HAP-1 (cell line): Measurements from ENCODE around the gene RUNX1.

Experiments
- DNase-seq, 2 experiments: peaks; one replicate each; pipeline ENCODE4 v3.0.0-alpha.2; 2016 to 2020; ENCODE audit warnings: low spot score in 2 of 2
- H3K27me3 ChIP-seq: fragments of 250-450 bp; sonication (Bioruptor Pico); 2 replicates; pipeline ENCODE4 v1.5.1; 2020; ENCODE audit warnings: low read depth, mild to moderate bottlenecking, moderate library complexity
- H3K36me3 ChIP-seq: fragments of 250-450 bp; sonication (Bioruptor Pico); replicated peaks from 2 replicates; pipeline ENCODE4 v1.5.1; 2020; ENCODE audit warnings: mild to moderate bottlenecking
- H3K4me1 ChIP-seq: fragments of 250-450 bp; sonication (Bioruptor Pico); 2 replicates; pipeline ENCODE4 v1.5.1; 2020; ENCODE audit warnings: mild to moderate bottlenecking
- H3K4me3 ChIP-seq: fragments of 250-450 bp; sonication (Bioruptor Pico); 2 replicates; pipeline ENCODE4 v1.5.1; 2020; ENCODE audit warnings: mild to moderate bottlenecking, moderate library complexity
- H3K9me3 ChIP-seq: fragments of 250-450 bp; sonication (Bioruptor Pico); 2 replicates; pipeline ENCODE4 v1.5.1; 2020; ENCODE audit warnings: mild to moderate bottlenecking, moderate library complexity
- in situ Hi-C: fragments of 300-500 bp; cut with MboI; formaldehyde crosslinking; loops from 3 replicates; pipeline ENCODE4 v1.14.3; 2020; ENCODE audit warnings: low sequenced_read_pairs, inconsistent platforms, mixed read lengths

The RUNX1 gene

GRCh38 chr21:34864370-34865149, 184.5 kb downstream of the RUNX1 start:
- H3K27me3 ChIP-seq: no peaks in the 10 kb centered on the region
- H3K9me3 ChIP-seq: no peaks in the 10 kb centered on the region
- H3K36me3 ChIP-seq: no peaks in the 10 kb centered on the region
- H3K4me3 ChIP-seq: no peak overlapping the region
- in situ Hi-C loops: loop anchor here (25.0 kb wide), 1 partner anchor 1198 kb away; the partner anchor contains the start of genes CBR1 and SETD4
- peaks cover 36% of the 10 kb centered on the region for H3K4me1 ChIP-seq
- DNase-seq: no peak

- DNase-seq: no peak
- Histone ChIP-seq H3K27me3 (no peaks in the 10 kb centered on the region), H3K4me1 (peaks cover 32% of the 10 kb centered on the region), H3K4me3 (no peak overlapping the region), H3K36me3 (peaks cover 2% of the 10 kb centered on the region; the same call in 1 of the 2 replicates), H3K9me3 (no peaks in the 10 kb centered on the region)
- in situ Hi-C loops: loop anchor here (25.0 kb wide), 1 partner anchor 1199 kb away; the partner anchor contains the start of genes CBR1 and SETD4
Observed at GRCh38 chr21:34862951-34863350, 186.2 kb downstream of the RUNX1 start.

DNA sequence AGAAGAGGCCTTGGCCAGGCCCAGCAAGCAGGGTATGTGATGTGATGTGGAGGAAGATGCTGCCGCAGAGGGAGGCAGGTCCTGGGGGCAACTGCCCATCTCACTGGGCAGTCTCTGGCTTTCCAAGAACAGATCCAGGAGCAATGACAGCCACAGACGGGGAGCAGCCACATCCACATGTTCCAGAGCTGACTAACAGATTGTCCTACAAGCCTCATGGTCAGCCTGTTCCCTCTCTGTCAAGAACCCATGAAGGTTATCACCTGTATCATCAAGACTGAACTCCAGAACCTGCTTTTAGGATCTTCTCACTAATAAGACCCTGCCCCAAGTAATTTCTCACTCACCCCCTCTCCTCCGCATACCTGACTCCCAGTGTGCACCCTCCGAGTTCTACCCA, 187.8 kb downstream of the RUNX1 start:
- H3K9me3 ChIP-seq: no peaks in the 10 kb centered on the region
- no peak overlapping the region for H3K4me3 ChIP-seq
- H3K36me3 ChIP-seq: peaks cover 12% of the 10 kb centered on the region
- H3K27me3 ChIP-seq: no peaks in the 10 kb centered on the region
- in situ Hi-C loops: loop anchor here (25.0 kb wide), 1 partner anchor 1201 kb away; the partner anchor contains the start of genes CBR1 and SETD4
- DNase-seq: no peak
- peaks cover 25% of the 10 kb centered on the region for H3K4me1 ChIP-seq

DNA sequence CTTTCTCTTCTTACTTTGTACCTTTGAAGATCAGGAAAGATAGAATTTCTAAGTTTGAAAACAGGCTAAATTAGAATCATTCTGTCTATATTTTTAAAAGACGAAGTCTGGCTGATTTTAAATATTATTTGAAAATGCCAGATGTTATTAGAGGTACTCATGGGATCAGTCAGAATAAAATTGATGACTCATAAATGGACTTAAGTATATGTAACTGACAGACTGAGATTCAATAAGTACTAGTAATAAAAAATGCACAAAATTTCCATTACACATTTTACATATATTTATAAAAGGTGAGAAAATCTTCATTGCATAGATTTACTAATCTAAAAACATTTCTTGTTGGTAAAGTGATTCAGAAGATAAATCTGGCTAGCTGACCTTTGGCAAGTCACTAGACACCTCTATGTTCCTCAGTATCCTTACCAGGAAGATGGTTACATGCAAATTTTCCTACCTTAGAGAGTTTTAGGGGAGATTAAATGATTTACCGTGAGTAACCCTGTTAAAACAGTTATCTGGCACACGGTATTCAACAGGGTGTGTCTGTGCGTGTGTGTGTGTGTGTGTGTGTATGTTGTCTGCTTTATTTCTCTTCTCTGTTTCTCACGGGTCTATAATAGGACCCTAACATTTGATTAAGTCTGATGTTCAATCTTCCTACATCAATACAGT, 189.0 kb downstream of the RUNX1 start:
- H3K4me3 ChIP-seq: no peak overlapping the region
- DNase-seq: no peak
- no peaks in the 10 kb centered on the region for H3K9me3 ChIP-seq
- H3K36me3 ChIP-seq: peaks cover 18% of the 10 kb centered on the region
- in situ Hi-C loops: loop anchor here (25.0 kb wide), 1 partner anchor 1202 kb away; the partner anchor contains the start of genes CBR1 and SETD4
- no peaks in the 10 kb centered on the region for H3K27me3 ChIP-seq
- H3K4me1 ChIP-seq: peaks cover 16% of the 10 kb centered on the region

- Histone ChIP-seq H3K4me3 (no peak overlapping the region), H3K4me1 (peaks cover under 1% of the 10 kb centered on the region), H3K36me3 (peaks cover 18% of the 10 kb centered on the region), H3K27me3 (no peaks in the 10 kb centered on the region), H3K9me3 (no peaks in the 10 kb centered on the region)
- in situ Hi-C loops: loop anchor here (25.0 kb wide), 1 partner anchor 1204 kb away; the partner anchor contains the start of genes CBR1 and SETD4
- DNase-seq: no peak
Observed at GRCh38 chr21:34858559-34858958, 190.5 kb downstream of the RUNX1 start.

DNA sequence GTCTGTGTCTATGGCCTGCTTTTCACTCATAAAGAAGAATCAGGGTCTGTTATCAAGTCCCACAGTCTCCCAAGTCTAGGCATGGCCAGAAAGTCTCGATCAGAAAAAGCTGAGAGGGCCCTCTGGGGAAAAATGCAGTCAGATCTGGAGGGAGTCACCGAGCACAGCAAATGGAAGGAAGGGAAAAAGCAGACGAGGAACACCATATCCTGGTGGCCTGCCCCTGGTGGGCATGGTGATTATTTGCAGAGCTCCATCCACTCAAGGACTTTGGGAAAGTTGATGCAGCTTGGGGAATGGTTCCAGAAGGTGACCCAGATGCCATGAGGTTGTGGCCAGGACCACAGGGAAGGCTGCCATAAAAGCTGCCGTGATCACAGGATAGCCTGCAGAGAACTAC, 191.2 kb downstream of the RUNX1 start:
- Histone ChIP-seq H3K4me1 (no peaks in the 10 kb centered on the region), H3K9me3 (no peaks in the 10 kb centered on the region), H3K4me3 (no peak overlapping the region), H3K27me3 (no peaks in the 10 kb centered on the region), H3K36me3 (peaks cover 18% of the 10 kb centered on the region)
- in situ Hi-C loops: loop anchor here (25.0 kb wide), 1 partner anchor 1204 kb away; the partner anchor contains the start of genes CBR1 and SETD4
- DNase-seq: no peak

DNA sequence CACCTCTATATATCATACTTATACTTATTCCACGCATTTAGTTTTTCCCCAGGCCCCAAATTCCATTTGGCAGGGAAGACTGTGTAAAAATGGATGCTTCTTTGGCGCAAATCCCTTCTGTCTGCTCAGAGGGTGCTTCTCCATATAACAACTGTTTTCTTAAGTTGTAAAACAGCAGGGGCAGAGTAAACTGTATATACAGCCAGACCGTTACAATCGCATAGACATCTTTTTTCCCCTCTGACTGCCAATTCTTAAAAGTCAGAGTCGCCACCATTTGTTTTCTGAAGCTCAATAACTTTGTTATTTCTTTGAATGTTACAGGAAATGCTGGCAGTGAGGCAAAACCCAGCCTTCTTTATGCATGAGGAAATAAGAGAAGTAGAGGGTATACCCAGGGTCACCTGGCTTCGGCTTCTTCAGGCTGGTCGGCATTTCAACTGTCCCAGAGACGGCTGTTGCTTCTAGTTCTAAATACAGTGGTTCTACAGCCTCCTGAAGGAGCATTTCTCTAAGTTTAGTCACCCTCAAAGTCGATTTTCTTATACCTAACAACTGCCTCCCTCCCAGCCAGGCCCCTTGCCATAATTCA, 191.9 kb downstream of the RUNX1 start:
- in situ Hi-C loops: loop anchor here (25.0 kb wide), 1 partner anchor 1205 kb away; the partner anchor contains the start of genes CBR1 and SETD4
- no peak for DNase-seq
- no peaks in the 10 kb centered on the region for H3K27me3 ChIP-seq
- no peaks in the 10 kb centered on the region for H3K9me3 ChIP-seq
- peaks cover 18% of the 10 kb centered on the region for H3K36me3 ChIP-seq
- no peak overlapping the region for H3K4me3 ChIP-seq
- H3K4me1 ChIP-seq: no peaks in the 10 kb centered on the region

GRCh38 chr21:34852448-34852847, 196.7 kb downstream of the RUNX1 start:
- Histone ChIP-seq H3K36me3 (peaks cover 11% of the 10 kb centered on the region), H3K4me1 (no peaks in the 10 kb centered on the region), H3K4me3 (no peak overlapping the region), H3K27me3 (no peaks in the 10 kb centered on the region), H3K9me3 (no peaks in the 10 kb centered on the region)
- DNase-seq: no peak
- in situ Hi-C loops: loop anchor here (25.0 kb wide), 1 partner anchor 1210 kb away; the partner anchor contains the start of genes CBR1 and SETD4

GRCh38 chr21:34850166-34850690, 198.9 kb downstream of the RUNX1 start:
- Histone ChIP-seq H3K9me3 (no peaks in the 10 kb centered on the region), H3K4me3 (no peak overlapping the region), H3K4me1 (no peaks in the 10 kb centered on the region), H3K27me3 (no peaks in the 10 kb centered on the region), H3K36me3 (no peaks in the 10 kb centered on the region)
- in situ Hi-C loops: loop anchor here (25.0 kb wide), 1 partner anchor 1212 kb away; the partner anchor contains the start of genes CBR1 and SETD4
- no peak for DNase-seq

DNA sequence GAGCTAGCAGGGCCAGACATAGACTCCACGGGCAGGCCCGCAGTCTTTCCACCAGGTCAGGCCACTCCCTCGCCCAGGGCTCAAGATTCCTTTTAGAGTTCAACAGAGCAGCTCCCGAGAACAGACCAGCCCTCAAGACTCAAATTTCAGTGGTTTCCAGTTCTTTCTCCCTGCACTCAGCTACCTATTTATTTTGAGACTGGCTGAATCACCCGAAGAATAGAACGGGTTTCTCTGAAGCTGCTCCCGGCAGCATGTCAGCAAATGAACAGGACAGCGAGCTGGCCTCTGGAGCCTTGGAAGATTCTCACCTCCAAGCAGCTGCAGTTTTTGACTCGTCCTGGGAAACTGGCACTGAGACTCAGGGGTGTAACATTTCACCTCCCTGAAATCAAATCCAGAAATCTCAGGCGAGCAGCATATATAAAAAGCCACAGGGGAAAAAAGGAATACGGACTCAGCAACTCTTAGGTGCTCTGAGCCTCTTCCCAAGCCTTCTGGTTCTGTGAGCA, 202.4 kb downstream of the RUNX1 start:
- Histone ChIP-seq H3K27me3 (no peaks in the 10 kb centered on the region), H3K36me3 (no peaks in the 10 kb centered on the region), H3K4me1 (no peaks in the 10 kb centered on the region), H3K4me3 (no peak overlapping the region), H3K9me3 (no peaks in the 10 kb centered on the region)
- no peak for DNase-seq
- in situ Hi-C loops: no loop called here

- H3K4me1 ChIP-seq: no peaks in the 10 kb centered on the region
- H3K36me3 ChIP-seq: no peaks in the 10 kb centered on the region
Observed at GRCh38 chr21:34845521-34846451, 203.3 kb downstream of the RUNX1 start.

GRCh38 chr21:34844924-34845238, 204.2 kb downstream of the RUNX1 start:
- Histone ChIP-seq H3K4me1 (no peaks in the 10 kb centered on the region), H3K4me3 (no peak overlapping the region), H3K36me3 (no peaks in the 10 kb centered on the region), H3K9me3 (no peaks in the 10 kb centered on the region), H3K27me3 (no peaks in the 10 kb centered on the region)
- in situ Hi-C loops: no loop called here
- DNase-seq: no peak

More at GRCh38 chr21:34845521-34846451, 203.3 kb downstream of the RUNX1 start:
- Histone ChIP-seq H3K4me3 (no peak overlapping the region), H3K9me3 (no peaks in the 10 kb centered on the region), H3K27me3 (no peaks in the 10 kb centered on the region)
- in situ Hi-C loops: no loop called here
- no peak for DNase-seq
